ENCODE results near the gene STOM.

GRCh38 chr9:121289026-121289771 is 80.9 kb downstream of the STOM start:
- TF ChIP-seq CTCF (conservative IDR thresholded peaks at IDR 0.05; ENCODE audit: low read depth, low read length) (no peak), EZH2 (IDR thresholded peaks at IDR 0.05; ENCODE audit: borderline replicate concordance, low read depth, low read length, poor library complexity, severe bottlenecking) (no peak)

All from A673 (cell line).